K562 (cell line): ENCODE data around the gene RBAK. TPM values are rescaled to one million over a fixed set of nuclear protein-coding genes. Genes with fewer than 3 reads are reported as not detected.

Experiments
- ATAC-seq: fragments of 200-7000 bp; cut with Tn5 transposase; 3 replicates; pipeline ENCODE4 v1.9.1; 2020; ENCODE audit warnings: moderate library complexity
- BruUV-seq: library from RNA; stranded (reverse); fragments of 400-500 nt; replicated peaks from 2 replicates; lab custom pipeline; 2021; lab: Mats Ljungman, UMichigan
- CTCF ChIA-PET: fragments of 300-600 bp; formaldehyde crosslinking; extraction: SDS; loops from one replicate; lab custom pipeline; 2021; ENCODE audit warnings: low intra/inter-chr PET ratio; lab: Yijun Ruan, JAX
- POLR2A ChIA-PET: fragments of 300-600, 350-650 bp; sonication (Branson Sonifier 250); formaldehyde crosslinking; extraction: SDS; loops from one replicate; lab custom pipeline; 2021; ENCODE audit warnings: antibody characterized with exemption, inconsistent platforms; lab: Yijun Ruan, JAX
- DNase-seq, 4 experiments: peaks; one replicate each; pipeline versions ENCODE4 v3.0.0 to v3.0.0-alpha.2; 2011 to 2018; ENCODE audit warnings: low spot score in 3 of 4, mixed read lengths in 3 of 4; ENCODE audit errors: extremely low read depth in 1 of 4
- FAIRE-seq: peaks from 2 replicates; lab custom pipeline; 2011; peaks lifted over from hg19 to GRCh38; lab: Jason Lieb, UNC
- H2AFZ ChIP-seq: 2 replicates; pipeline ENCODE4 v1.6.0; 2011; ENCODE audit warnings: low read depth, low read length, control low read depth, inconsistent platforms
- H3K27ac ChIP-seq: fragments of 200-600 bp; 3 replicates; pipeline ENCODE4 v1.8.0; 2011; ENCODE audit warnings: low read depth, mild to moderate bottlenecking, control low read depth, inconsistent platforms, low read length, moderate library complexity, mixed read lengths; ENCODE audit errors: extremely low read depth
- H3K27me3 ChIP-seq, 2 experiments: fragments of 300-600 bp in 1 of 2; 2 replicates in 1 of 2; 3 replicates in 1 of 2; pipeline versions ENCODE4 v1.6.0 to v1.8.0; 2011; ENCODE audit warnings: inconsistent platforms in 2 of 2, low read length in 2 of 2, mild to moderate bottlenecking in 1 of 2, mixed read lengths in 1 of 2, moderate library complexity in 1 of 2; ENCODE audit not compliant: control insufficient read depth in 2 of 2, insufficient read depth in 2 of 2
- H3K36me3 ChIP-seq: fragments of 300-600 bp; 3 replicates; pipeline ENCODE4 v1.8.0; 2011; ENCODE audit warnings: mild to moderate bottlenecking, low read length, inconsistent platforms; ENCODE audit not compliant: control insufficient read depth, insufficient read depth
- H3K4me1 ChIP-seq, 2 experiments: fragments of 200-600 bp in 1 of 2; replicated peaks in 1 of 2; 2 replicates in 1 of 2; 3 replicates in 1 of 2; pipeline versions ENCODE4 v1.5.1 to v1.8.0; 2011; ENCODE audit warnings: inconsistent platforms in 2 of 2, low read length in 2 of 2, mild to moderate bottlenecking in 1 of 2, mixed read lengths in 1 of 2, moderate library complexity in 1 of 2; ENCODE audit not compliant: control insufficient read depth in 2 of 2, insufficient read depth in 2 of 2
- H3K4me2 ChIP-seq: 2 replicates; pipeline ENCODE4 v1.6.1; 2011; ENCODE audit warnings: low read length, control low read depth, inconsistent platforms, mixed read lengths; ENCODE audit not compliant: insufficient read depth
- H3K4me3 ChIP-seq: fragments of 200-600 bp; sonication (generic), shearing (Covaris generic); 2 replicates; pipeline ENCODE4 v1.5.1; 2016; ENCODE audit warnings: control low read depth, inconsistent platforms
- H3K79me2 ChIP-seq: fragments of 200-600 bp; 3 replicates; pipeline ENCODE4 v1.8.0; 2011; ENCODE audit warnings: low read length, inconsistent platforms; ENCODE audit not compliant: control insufficient read depth, insufficient read depth
- H3K9ac ChIP-seq, 2 experiments: 2 replicates each; pipeline versions ENCODE4 v1.6.0 to v1.6.1; 2011; ENCODE audit warnings: low read depth in 2 of 2, low read length in 2 of 2, control low read depth in 1 of 2, inconsistent platforms in 1 of 2, mild to moderate bottlenecking in 1 of 2, mixed read lengths in 1 of 2; ENCODE audit not compliant: insufficient read depth in 1 of 2
- H3K9me1 ChIP-seq: one replicate; pipeline ENCODE4 v1.6.0; 2011; ENCODE audit warnings: inconsistent platforms, mild to moderate bottlenecking, low read length, moderate library complexity; ENCODE audit not compliant: control insufficient read depth, insufficient read depth
- H3K9me3 ChIP-seq: replicated peaks from 2 replicates; pipeline ENCODE4 v1.5.1; 2011; ENCODE audit warnings: low read depth, low read length, inconsistent platforms; ENCODE audit not compliant: control insufficient read depth, insufficient read depth
- H4K20me1 ChIP-seq: replicated peaks from 2 replicates; pipeline ENCODE4 v1.6.1; 2011; ENCODE audit warnings: low read length, inconsistent platforms, mixed read lengths; ENCODE audit not compliant: control insufficient read depth, insufficient read depth
- BHLHE40 ChIP-seq: IDR thresholded peaks from 2 replicates; pipeline ENCODE4 v1.6.1; 2011; ENCODE audit warnings: low read length, improper control_type of control experiment
- L3MBTL2 ChIP-seq: fragments of 450-650 bp; IDR thresholded peaks from 2 replicates; pipeline ENCODE4 v1.6.1; 2016; ENCODE audit warnings: mild to moderate bottlenecking, moderate library complexity
- RFX7 ChIP-seq: fragments of 250-450 bp; sonication (Bioruptor Pico); IDR thresholded peaks from 2 replicates; pipeline ENCODE4 v1.5.1; 2021; ENCODE audit warnings: mild to moderate bottlenecking
- SRF ChIP-seq, 2 experiments: fragments of 250-450, 450-650 bp in 1 of 2; sonication (Bioruptor Pico) in 1 of 2; sonication (generic) in 1 of 2; formaldehyde crosslinking; IDR thresholded peaks; 2 replicates each; pipeline versions ENCODE4 v1.5.0 to v1.5.1; 2020 to 2022; ENCODE audit warnings: mild to moderate bottlenecking in 1 of 2, missing genetic modification reagents in 1 of 2
- SUPT5H ChIP-seq: fragments of 450-650 bp; IDR thresholded peaks from 2 replicates; pipeline ENCODE4 v1.6.1; 2016
- TAL1 ChIP-seq: fragments of 450-650 bp; IDR thresholded peaks from 2 replicates; pipeline ENCODE4 v1.6.1; 2016; ENCODE audit warnings: mild to moderate bottlenecking
- WGBS: fragments of 100-300 bp; shearing (Covaris generic); methylation state at CpG from one replicate; pipeline ENCODE4 v1.1.6; 2016; ENCODE audit warnings: low coverage, mixed read lengths; ENCODE audit not compliant: insufficient coverage; ENCODE audit errors: missing lambda C conversion rate; 5-methylcytosine and 5-hydroxymethylcytosine counted together
- in situ Hi-C: fragments of 300-500 bp; cut with MboI; formaldehyde crosslinking; loops from 4 replicates; pipeline ENCODE4 v1.15.0; 2018; ENCODE audit warnings: inconsistent platforms, mixed read lengths
- intact Hi-C: fragments of 100-400 bp; cut with micrococcal nuclease; formaldehyde crosslinking; loops from 2 replicates; pipeline ENCODE4 v1.14.2; 2022
- polyA plus RNA-seq, 8 experiments: library from polyadenylated mRNA; depleted of rRNA in 4 of 8; stranded (reverse) in 5 of 8; unstranded in 3 of 8; fragments of >200 nt; fragmentation: Nextera tagmentation in 2 of 8; fragmentation: Illumina TruSeq in 1 of 8; extraction: Ambion mirVana in 2 of 8; extraction: Trizol in 1 of 8; gene quantifications; 2 replicates each; pipeline versions ENCODE4 v1.2.1 to v1.2.3, GENCODE V29; 2011 to 2014; ENCODE audit warnings: inconsistent platforms in 1 of 8, missing spikeins in 1 of 8
- total RNA-seq, 7 experiments: library from RNA; depleted of rRNA in 6 of 7; stranded (reverse); fragments of >200 nt in 6 of 7; fragmentation: Illumina TruSeq in 2 of 7; extraction: Trizol in 2 of 7; gene quantifications; 2 replicates each; pipeline versions ENCODE4 v1.2.1 to v1.2.3, GENCODE V29; 2011 to 2021; ENCODE audit warnings: low replicate concordance in 1 of 7
- TF ChIP-seq, protein P1 (sequence below): fragments of 250-450 bp; sonication (Bioruptor Pico); IDR thresholded peaks from 2 replicates; pipeline ENCODE4 v1.8.0; 2022; ENCODE audit warnings: inconsistent platforms
- TF ChIP-seq, protein P2 (sequence below): fragments of 450-650 bp; conservative IDR thresholded peaks from 2 replicates; pipeline ENCODE4 v1.6.1; 2016; ENCODE audit warnings: missing genetic modification characterization, low read depth, mild to moderate bottlenecking, missing compliant biosample characterization, moderate library complexity

Gene RBAK
- total and polyA plus RNA-seq, 9 of the 15 experiments (the other 6 are each of a cell fraction or from before 2014, with no cell fraction given) = 2.7 to 13.2 (median 10.1) TPM

DNA sequence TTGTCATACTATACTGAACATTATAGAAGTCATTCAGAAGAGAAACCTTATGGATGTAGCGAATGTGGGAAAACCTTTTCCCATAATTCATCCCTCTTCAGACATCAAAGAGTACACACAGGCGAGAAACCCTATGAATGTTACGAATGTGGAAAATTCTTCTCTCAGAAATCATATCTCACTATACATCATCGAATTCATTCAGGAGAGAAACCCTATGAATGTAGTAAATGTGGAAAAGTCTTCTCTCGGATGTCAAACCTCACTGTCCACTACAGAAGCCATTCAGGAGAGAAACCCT, 19.4 kb downstream of the RBAK start (continued):
- TF ChIP-seq, protein P1, sequence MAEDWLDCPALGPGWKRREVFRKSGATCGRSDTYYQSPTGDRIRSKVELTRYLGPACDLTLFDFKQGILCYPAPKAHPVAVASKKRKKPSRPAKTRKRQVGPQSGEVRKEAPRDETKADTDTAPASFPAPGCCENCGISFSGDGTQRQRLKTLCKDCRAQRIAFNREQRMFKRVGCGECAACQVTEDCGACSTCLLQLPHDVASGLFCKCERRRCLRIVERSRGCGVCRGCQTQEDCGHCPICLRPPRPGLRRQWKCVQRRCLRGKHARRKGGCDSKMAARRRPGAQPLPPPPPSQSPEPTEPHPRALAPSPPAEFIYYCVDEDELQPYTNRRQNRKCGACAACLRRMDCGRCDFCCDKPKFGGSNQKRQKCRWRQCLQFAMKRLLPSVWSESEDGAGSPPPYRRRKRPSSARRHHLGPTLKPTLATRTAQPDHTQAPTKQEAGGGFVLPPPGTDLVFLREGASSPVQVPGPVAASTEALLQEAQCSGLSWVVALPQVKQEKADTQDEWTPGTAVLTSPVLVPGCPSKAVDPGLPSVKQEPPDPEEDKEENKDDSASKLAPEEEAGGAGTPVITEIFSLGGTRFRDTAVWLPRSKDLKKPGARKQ (CRISPR knock-in tag) = no peak
- TF ChIP-seq, protein P2, sequence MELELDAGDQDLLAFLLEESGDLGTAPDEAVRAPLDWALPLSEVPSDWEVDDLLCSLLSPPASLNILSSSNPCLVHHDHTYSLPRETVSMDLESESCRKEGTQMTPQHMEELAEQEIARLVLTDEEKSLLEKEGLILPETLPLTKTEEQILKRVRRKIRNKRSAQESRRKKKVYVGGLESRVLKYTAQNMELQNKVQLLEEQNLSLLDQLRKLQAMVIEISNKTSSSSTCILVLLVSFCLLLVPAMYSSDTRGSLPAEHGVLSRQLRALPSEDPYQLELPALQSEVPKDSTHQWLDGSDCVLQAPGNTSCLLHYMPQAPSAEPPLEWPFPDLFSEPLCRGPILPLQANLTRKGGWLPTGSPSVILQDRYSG (tag) = no peak

DNA sequence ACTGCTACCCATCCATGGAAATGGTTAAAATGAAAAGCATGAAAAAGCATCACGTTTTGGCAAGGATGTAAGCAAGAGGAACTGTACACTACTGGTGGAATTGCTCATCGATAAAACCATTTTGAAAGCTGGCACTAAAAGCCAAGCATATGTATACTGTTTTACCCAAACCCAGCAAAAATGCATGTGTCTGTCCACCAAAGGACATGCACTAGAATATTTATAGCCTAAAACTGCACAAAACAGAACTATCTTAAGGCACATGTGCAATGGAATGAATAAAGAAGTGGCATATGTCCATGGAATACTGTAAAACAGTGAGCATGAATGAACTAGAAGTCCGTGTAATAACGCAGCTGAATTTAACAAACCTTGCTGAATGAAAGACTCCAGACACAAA, 22.9 kb downstream of the RBAK start:
- Histone ChIP-seq H3K9me3 (peaks cover 51% of the 10 kb centered on the region), H3K27me3 (peaks cover 2 to 6% of the 10 kb centered on the region in 2 experiments; a peak in 2 of 5 replicates), H2AFZ (no peak overlapping the region), H3K27ac (no peak overlapping the region), H3K4me3 (no peak overlapping the region), H4K20me1 (no peaks in the 10 kb centered on the region), H3K4me2 (no peak overlapping the region), H3K9ac (no peak overlapping the region), H3K36me3 (peaks cover 20% of the 10 kb centered on the region), H3K79me2 (no peaks in the 10 kb centered on the region), H3K4me1 (peaks cover 2 to 17% of the 10 kb centered on the region in 2 experiments; a peak in 3 of 5 replicates), H3K9me1 (no peaks in the 10 kb centered on the region)
- DNase-seq = no peak
- ChIA-PET POLR2A (no interaction called here), CTCF (no interaction called here)
- in situ Hi-C loops = no loop called here
- 94% methylated on average over 4 of the region's 4 CpGs for WGBS
- BruUV-seq = no TSS peak
- FAIRE-seq = no peak
- intact Hi-C loops = no loop called here
- ATAC-seq = no peak
- TF ChIP-seq L3MBTL2 = no peak
- no peak for TF ChIP-seq SRF (CRISPR knock-in tag; IDR thresholded peaks at IDR 0.05)
- peak; percentile 22; the same call in 1 of the 2 replicates for TF ChIP-seq SUPT5H
- no peak for TF ChIP-seq TAL1
- no peak for TF ChIP-seq RFX7 (CRISPR knock-in tag)
- TF ChIP-seq BHLHE40 = no peak
